ENCODE data around the gene RNF181. TPM values are rescaled to one million over a fixed set of nuclear protein-coding genes. Genes with fewer than 3 reads are reported as not detected.

The RNF181 gene
- total and polyA plus RNA-seq, 2 experiments from 2014 or later: 152 to 328 TPM

GRCh38 chr2:85604568-85605339, 9.2 kb downstream of the RNF181 start:
- H3K36me3 ChIP-seq: peaks cover 5% of the 10 kb centered on the region
- peak overlapping the region; percentile 47 for H3K27ac ChIP-seq
- no peak overlapping the region for H3K4me3 ChIP-seq
- H3K9me3 ChIP-seq (ENCODE audit: low read depth): no peaks in the 10 kb centered on the region
- DNase-seq (ENCODE audit: low read depth in 1 of 2, low spot score in 1 of 2): peak in 1 of 2 donors; percentile 20
- no peaks in the 10 kb centered on the region for H3K27me3 ChIP-seq
- TF ChIP-seq CTCF (IDR thresholded peaks at IDR 0.05; ENCODE audit: low read depth, low read length): no peak
- peaks cover 4% of the 10 kb centered on the region for H3K4me1 ChIP-seq (ENCODE audit: low read depth)

GRCh38 chr2:85605406-85606115, 10.0 kb downstream of the RNF181 start:
- H3K27me3 ChIP-seq: no peaks in the 10 kb centered on the region
- no peak for TF ChIP-seq CTCF (IDR thresholded peaks at IDR 0.05; ENCODE audit: low read depth, low read length)
- H3K9me3 ChIP-seq (ENCODE audit: low read depth): no peaks in the 10 kb centered on the region
- peaks cover 5% of the 10 kb centered on the region for H3K36me3 ChIP-seq
- H3K4me1 ChIP-seq (ENCODE audit: low read depth): peaks cover 4% of the 10 kb centered on the region
- H3K27ac ChIP-seq: peak overlapping the region; percentile 47
- H3K4me3 ChIP-seq: no peak overlapping the region
- DNase-seq (ENCODE audit: low read depth in 1 of 2, low spot score in 1 of 2): peak in 1 of 2 donors; percentile 94

DNA sequence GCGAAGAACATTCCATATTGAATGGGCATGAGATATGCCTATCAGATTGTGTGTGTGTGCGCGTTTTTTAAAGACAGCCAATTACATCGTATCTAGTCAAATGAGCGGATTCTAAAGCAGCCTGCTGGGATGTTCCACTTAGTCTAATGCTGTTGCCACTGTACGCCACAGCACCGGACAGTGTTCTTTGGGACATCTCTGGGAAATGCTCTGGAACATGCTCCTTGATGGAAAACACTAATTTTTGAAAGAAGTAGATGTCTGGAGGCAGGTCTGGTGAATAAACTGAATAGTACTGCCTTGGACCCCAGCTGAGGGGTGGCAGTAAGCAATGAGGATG, 10.5 kb downstream of the RNF181 start:
- TF ChIP-seq CTCF (IDR thresholded peaks at IDR 0.05; ENCODE audit: low read depth, low read length): no peak
- Histone ChIP-seq H3K4me1 (ENCODE audit: low read depth) (peaks cover 6% of the 10 kb centered on the region), H3K36me3 (peaks cover 5% of the 10 kb centered on the region), H3K4me3 (no peak overlapping the region), H3K9me3 (ENCODE audit: low read depth) (no peaks in the 10 kb centered on the region), H3K27me3 (no peaks in the 10 kb centered on the region), H3K27ac (no peak overlapping the region)
- DNase-seq (ENCODE audit: low read depth in 1 of 2, low spot score in 1 of 2): no peak

- H3K36me3 ChIP-seq: peaks cover 5% of the 10 kb centered on the region
- H3K9me3 ChIP-seq (ENCODE audit: low read depth): no peaks in the 10 kb centered on the region
- H3K4me1 ChIP-seq (ENCODE audit: low read depth): peaks cover 7% of the 10 kb centered on the region
- no peak for TF ChIP-seq CTCF (IDR thresholded peaks at IDR 0.05; ENCODE audit: low read depth, low read length)
- H3K27ac ChIP-seq: peak overlapping the region; percentile 83
- H3K4me3 ChIP-seq: no peak overlapping the region
- no peaks in the 10 kb centered on the region for H3K27me3 ChIP-seq
- DNase-seq (ENCODE audit: low read depth in 1 of 2, low spot score in 1 of 2): no peak
These were observed 12.0 kb downstream of the RNF181 start for GRCh38 chr2:85607268-85608215.

DNA sequence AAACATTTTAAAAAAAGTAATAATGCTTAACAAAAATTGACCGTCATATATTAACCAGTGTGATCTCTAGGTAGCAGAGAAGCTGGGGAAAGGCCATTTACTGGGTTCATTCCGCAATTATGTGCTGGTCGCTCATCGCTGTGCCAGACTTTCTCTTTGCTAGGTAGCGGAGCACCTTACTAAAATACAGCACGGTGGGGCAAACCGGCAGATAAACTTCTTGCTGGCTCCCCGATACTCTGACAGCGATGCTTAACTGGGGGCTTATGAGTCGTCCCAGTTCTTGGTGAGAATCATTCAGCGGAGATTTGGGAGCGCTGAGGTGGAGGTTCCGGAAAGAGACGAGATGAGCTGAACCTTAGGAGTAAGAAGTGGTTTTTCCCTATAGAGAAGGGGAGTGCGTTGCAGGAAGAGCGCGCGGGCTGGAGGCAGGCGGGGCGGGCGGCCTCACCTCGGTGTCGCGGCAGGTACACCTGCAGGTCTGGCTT, 15.7 kb downstream of the RNF181 start:
- peak overlapping the region; percentile 74 for H3K27ac ChIP-seq
- no peaks in the 10 kb centered on the region for H3K27me3 ChIP-seq
- peaks cover 3% of the 10 kb centered on the region for H3K4me1 ChIP-seq (ENCODE audit: low read depth)
- peak overlapping the region; percentile 90 for H3K4me3 ChIP-seq
- no peaks in the 10 kb centered on the region for H3K9me3 ChIP-seq (ENCODE audit: low read depth)
- H3K36me3 ChIP-seq: peaks cover 5% of the 10 kb centered on the region
- no peak for TF ChIP-seq CTCF (IDR thresholded peaks at IDR 0.05; ENCODE audit: low read depth, low read length)
- DNase-seq (ENCODE audit: low read depth in 1 of 2, low spot score in 1 of 2): no peak
